GM18861 (cell line): ENCODE data around the gene CLSTN3.

ENCODE experiments used
- ATAC-seq: cut with Tn5 transposase; IDR thresholded peaks from one replicate; pipeline ENCODE4 v1.9.1; 2021; ENCODE audit not compliant: unreplicated experiment

Gene CLSTN3

GRCh38 chr12:7188562-7189397 lies 58.6 kb downstream of the CLSTN3 start:
- ATAC-seq: peak; percentile 31

GRCh38 chr12:7189398-7190267 lies 59.5 kb downstream of the CLSTN3 start, which contains the start of gene PEX5:
Gene PEX5 (plus strand): TSS chr12:7189686. CDS start chr12:7190378, 692 bp downstream.
- ATAC-seq: peak; percentile 91

GRCh38 chr12:7190268-7191055 lies 60.3 kb downstream of the CLSTN3 start:
- ATAC-seq: no peak

- ATAC-seq: no peak
These were observed 63.5 kb downstream of the CLSTN3 start for GRCh38 chr12:7193674-7194073.

GRCh38 chr12:7197841-7198240 lies 67.7 kb downstream of the CLSTN3 start:
- no peak for ATAC-seq

- no peak for ATAC-seq
These were observed 72.9 kb downstream of the CLSTN3 start for GRCh38 chr12:7203109-7203508.

GRCh38 chr12:7205091-7205490 lies 74.9 kb downstream of the CLSTN3 start:
- no peak for ATAC-seq

- no peak for ATAC-seq
These were observed 76.5 kb downstream of the CLSTN3 start for GRCh38 chr12:7206691-7207090.

GRCh38 chr12:7207866-7208625 lies 77.9 kb downstream of the CLSTN3 start:
- ATAC-seq: no peak
